Mammary epithelial cell (primary cell): Measurements from ENCODE around the gene F5.

Experiments used
- CTCF ChIP-seq, 2 donors: IDR thresholded peaks in 1 of 2; conservative IDR thresholded peaks in 1 of 2; 2 replicates each; pipeline ENCODE4 v1.5.1; 2011 to 2012; ENCODE audit warnings: inconsistent platforms in 2 of 2, low read length in 2 of 2, mild to moderate bottlenecking in 2 of 2, control low read depth in 1 of 2, low read depth in 1 of 2; ENCODE audit not compliant: insufficient read depth in 1 of 2; ENCODE audit errors: extremely low read depth in 1 of 2
- EZH2 ChIP-seq: IDR thresholded peaks from 2 replicates; pipeline ENCODE4 v1.6.1; 2012; ENCODE audit warnings: low read length, inconsistent platforms, borderline replicate concordance

- TF ChIP-seq CTCF (conservative IDR thresholded peaks at IDR 0.05 in 1 of 2, IDR thresholded peaks at IDR 0.05 in 1 of 2; ENCODE audit: extremely low read depth in 1 of 2, insufficient read depth in 1 of 2, low read depth in 1 of 2, low read length in 2 of 2) (no peak), EZH2 (no peak)
Measured at GRCh38 chr1:169493251-169493650, 93.0 kb downstream of the F5 start.
